GM21528 (cell line): ENCODE measurements around the gene SOX15.

Experiments
- ATAC-seq: cut with Tn5 transposase; IDR thresholded peaks from one replicate; pipeline ENCODE4 v1.9.1; 2021; ENCODE audit warnings: mild to moderate bottlenecking, moderate library complexity; ENCODE audit not compliant: unreplicated experiment, low FRiP score

Gene SOX15

GRCh38 chr17:7579001-7579833 is 10.7 kb downstream of the SOX15 start, which contains the start of gene CD68:
Gene CD68 (plus strand): TSS chr17:7579638. CDS start chr17:7579678, 40 bp downstream.
- no peak for ATAC-seq

DNA sequence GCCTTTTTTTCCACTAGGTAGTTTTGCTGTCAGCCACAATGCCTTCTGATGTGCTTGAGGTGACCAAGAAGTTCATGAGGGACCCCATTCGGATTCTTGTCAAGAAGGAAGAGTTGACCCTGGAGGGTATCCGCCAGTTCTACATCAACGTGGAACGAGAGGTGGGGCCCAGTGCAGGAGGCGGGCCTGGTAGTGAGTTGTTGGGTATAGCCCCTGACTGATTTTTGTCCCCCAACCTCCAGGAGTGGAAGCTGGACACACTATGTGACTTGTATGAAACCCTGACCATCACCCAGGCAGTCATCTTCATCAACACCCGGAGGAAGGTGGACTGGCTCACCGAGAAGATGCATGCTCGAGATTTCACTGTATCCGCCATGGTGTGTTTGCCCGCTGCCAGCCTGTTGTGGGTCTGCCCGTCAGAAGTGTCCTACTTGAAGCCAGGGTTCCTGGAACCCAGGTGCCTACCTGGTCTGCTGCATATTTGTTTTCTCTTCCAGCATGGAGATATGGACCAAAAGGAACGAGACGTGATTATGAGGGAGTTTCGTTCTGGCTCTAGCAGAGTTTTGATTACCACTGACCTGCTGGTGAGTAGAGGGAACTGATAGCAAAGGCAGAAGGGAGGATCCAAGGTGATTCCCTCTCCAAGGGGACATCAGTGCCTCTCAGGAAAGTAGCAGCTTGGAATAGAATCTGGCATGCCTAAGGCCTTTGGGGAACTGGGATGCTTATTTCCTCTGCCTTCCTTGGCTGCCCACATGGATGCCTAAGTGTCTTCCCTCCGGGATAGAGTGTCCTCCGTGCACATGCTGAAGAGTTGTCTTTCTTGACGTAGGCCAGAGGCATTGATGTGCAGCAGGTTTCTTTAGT is 12.3 kb downstream of the SOX15 start:
- ATAC-seq: no peak

- no peak for ATAC-seq
Measured at GRCh38 chr17:7576432-7576937, 13.4 kb downstream of the SOX15 start.

DNA sequence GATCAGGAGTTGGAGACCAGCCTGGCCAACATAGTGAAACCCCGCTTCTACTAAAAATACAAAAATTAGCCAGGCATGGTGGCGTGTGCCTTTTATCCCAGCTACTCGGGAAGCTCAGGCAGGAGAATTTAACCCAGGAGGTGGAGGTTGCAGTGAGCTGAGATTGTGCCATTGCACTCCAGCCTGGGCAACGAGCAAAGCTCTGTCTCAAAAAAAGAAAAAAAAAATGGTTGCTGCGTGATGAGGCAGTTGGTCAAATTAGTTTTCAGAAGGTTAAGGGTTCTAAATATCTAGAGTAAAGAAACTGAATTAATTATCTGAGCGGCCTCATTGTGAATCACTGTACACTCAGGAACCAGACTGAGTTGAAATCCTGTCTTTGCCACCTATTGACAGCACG is 13.9 kb downstream of the SOX15 start:
- no peak for ATAC-seq

DNA sequence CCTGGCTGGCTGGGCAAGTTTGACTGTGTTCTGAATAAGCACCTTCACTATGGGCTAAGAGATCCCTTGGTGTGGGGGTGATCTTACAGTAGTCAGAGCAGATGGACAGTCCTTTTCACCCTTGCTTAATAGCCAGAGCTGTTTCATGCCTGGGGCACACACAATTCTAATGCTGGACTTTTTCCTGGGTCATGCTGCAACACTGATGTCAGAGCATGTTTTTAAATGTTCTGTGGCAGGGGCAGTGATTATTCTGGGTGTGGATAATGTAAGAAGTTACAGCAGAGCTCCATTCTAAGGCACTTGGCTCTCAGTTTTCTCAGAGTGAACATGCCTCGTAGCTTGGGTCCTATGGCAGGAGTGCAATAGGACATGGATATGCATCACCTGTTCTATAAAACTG is 14.4 kb downstream of the SOX15 start:
- ATAC-seq: no peak

DNA sequence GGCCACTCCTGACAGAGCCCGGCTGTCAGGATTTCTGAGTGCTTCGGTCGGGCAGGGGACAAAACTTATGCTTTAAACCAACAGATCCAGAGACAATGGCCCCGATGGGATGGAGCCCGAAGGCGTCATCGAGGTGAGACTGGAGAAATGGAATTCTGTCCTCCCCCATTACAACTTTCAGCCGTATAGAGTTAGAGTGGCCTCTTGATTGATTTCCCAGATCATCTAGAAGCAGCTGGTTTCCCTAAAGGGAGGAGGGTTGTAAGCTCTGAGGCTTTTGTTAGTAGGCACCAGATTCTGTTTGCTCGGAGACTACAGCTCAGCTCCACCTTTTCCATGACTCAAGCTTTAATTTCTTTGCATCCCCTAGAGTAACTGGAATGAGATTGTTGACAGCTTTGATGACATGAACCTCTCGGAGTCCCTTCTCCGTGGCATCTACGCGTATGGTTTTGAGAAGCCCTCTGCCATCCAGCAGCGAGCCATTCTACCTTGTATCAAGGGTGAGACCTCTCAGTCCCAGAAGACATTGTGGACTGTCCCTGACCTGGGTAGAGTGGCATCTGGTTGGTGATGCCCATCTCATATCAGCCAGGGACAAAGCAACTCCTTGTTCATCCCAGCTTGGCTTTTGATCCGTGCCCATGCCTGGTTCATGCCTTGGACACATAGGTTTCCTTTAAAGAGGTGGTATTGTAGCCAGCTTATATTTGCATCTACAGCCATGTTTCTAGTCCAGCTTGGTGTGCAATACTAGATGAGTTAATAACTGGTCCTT is 15.5 kb downstream of the SOX15 start:
- no peak for ATAC-seq

- ATAC-seq: no peak
Measured at GRCh38 chr17:7573324-7574080, 16.4 kb downstream of the SOX15 start.

GRCh38 chr17:7572588-7573323 is 17.1 kb downstream of the SOX15 start:
- peak; percentile 82 for ATAC-seq

GRCh38 chr17:7572338-7572587 is 17.6 kb downstream of the SOX15 start:
- ATAC-seq: no peak

GRCh38 chr17:7570351-7570750 is 19.5 kb downstream of the SOX15 start:
- no peak for ATAC-seq

- ATAC-seq: no peak
Measured at GRCh38 chr17:7569571-7569970, 20.3 kb downstream of the SOX15 start.

DNA sequence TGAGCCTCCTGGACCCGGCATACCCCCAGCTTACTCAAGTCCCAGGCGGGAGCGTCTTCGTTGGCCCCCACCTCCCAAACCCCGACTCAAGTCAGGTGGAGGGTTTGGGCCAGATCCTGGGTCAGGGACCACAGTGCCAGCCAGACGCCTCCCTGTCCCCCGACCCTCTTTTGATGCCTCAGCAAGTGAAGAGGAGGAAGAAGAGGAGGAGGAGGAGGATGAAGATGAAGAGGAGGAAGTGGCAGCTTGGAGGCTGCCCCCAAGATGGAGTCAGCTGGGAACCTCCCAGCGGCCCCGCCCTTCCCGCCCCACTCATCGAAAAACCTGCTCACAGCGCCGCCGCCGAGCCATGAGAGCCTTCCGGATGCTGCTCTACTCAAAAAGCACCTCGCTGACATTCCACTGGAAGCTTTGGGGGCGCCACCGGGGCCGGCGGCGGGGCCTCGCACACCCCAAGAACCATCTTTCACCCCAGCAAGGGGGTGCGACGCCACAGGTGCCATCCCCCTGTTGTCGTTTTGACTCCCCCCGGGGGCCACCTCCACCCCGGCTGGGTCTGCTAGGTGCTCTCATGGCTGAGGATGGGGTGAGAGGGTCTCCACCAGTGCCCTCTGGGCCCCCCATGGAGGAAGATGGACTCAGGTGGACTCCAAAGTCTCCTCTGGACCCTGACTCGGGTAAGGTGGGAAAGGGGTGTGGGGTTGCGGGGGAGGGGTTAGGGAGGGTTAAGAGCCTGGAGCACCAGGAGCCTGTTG is 26.6 kb downstream of the SOX15 start:
- ATAC-seq: no peak

DNA sequence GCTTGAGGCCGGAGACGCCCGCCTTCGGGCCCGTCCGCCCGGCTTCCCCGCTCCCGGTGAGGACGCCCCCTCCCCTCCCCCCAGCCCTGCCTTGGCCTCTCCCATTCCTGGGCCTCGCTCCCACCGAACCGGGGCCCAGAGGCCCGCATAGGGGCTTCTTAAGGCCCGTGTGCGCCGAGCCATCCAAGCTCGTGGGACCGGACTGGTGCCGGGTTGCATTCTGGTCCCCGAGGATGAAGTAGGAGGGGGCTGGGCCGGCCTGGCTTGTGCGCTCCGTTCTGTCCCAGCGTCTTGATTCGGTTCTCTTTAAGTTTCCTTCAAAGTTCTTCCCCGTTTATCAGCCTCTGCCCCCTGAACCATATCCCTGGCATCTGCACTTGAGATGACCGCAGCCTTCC is 27.7 kb downstream of the SOX15 start:
- ATAC-seq: no peak

GRCh38 chr17:7561589-7562207 is 28.2 kb downstream of the SOX15 start, which contains the start of gene SENP3:
Gene SENP3 (plus strand): TSS chr17:7561919. CDS start chr17:7563077, 1,158 bp downstream.
- ATAC-seq: peak; percentile 43

DNA sequence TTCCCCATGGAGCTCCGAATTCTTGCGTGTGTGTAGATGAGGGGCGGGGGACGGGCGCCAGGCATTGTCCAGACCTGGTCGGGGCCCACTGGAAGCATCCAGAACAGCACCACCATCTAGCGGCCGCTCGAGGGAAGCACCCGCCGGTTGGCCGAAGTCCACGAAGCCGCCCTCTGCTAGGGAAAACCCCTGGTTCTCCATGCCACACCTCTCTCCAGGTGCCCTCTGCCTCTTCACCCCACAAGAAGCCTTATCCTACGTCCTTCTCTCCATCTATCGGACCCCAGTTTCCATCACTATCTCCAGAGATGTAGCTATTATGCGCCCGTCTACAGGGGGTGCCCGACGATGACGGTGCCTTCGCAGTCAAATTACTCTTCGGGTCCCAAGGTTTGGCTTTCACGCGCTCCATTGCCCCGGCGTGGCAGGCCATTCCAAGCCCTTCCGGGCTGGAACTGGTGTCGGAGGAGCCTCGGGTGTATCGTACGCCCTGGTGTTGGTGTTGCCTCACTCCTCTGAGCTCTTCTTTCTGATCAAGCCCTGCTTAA is 28.8 kb downstream of the SOX15 start:
- peak; percentile 45 for ATAC-seq

DNA sequence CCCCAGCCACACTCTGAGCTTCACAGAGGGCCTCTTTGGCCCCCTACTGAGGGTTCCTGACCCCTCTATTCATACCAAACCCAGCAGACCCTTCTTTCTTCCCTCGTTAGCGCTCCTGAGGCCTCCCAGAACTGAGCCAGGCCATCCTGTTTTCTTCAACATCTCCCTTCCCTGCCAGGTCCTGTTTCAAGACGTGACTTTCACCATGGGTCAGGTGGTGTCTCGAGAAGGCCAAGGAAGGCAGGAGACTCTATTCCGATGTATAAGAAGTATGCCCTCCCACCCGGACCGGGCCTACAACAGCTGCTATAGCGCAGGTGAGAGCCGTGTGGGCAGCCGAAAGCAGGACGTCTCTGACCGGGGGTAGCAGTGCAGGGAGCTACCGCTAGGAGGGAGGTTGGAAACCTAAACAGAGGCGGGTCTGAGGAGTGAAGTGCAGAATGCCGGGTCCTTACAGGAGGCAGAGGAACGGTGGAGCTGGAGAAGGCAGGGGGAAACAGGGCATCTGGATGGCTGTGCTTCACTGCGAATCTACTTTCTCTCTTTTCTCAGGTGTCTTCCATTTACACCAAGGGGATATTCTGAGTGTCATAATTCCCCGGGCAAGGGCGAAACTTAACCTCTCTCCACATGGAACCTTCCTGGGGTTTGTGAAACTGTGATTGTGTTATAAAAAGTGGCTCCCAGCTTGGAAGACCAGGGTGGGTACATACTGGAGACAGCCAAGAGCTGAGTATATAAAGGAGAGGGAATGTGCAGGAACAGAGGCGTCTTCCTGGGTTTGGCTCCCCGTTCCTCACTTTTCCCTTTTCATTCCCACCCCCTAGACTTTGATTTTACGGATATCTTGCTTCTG is 29.5 kb downstream of the SOX15 start:
- ATAC-seq: no peak
